HG02943 (cell line): ENCODE measurements around the gene C6orf120.

Experiments used
- ATAC-seq: cut with Tn5 transposase; IDR thresholded peaks from one replicate; pipeline ENCODE4 v1.9.1; 2021; ENCODE audit warnings: mild to moderate bottlenecking, low read depth, moderate library complexity; ENCODE audit not compliant: unreplicated experiment

C6orf120 gene

GRCh38 chr6:169723991-169724493 lies 22.1 kb downstream of the C6orf120 start:
- peak; percentile 34 for ATAC-seq

- peak; percentile 43 for ATAC-seq
These were observed 22.7 kb downstream of the C6orf120 start, which contains the start of gene PHF10 for GRCh38 chr6:169724494-169725124. TSS of gene PHF10 (minus strand) at chr6:169724500. CDS start at chr6:169723931, 569 bp downstream.

DNA sequence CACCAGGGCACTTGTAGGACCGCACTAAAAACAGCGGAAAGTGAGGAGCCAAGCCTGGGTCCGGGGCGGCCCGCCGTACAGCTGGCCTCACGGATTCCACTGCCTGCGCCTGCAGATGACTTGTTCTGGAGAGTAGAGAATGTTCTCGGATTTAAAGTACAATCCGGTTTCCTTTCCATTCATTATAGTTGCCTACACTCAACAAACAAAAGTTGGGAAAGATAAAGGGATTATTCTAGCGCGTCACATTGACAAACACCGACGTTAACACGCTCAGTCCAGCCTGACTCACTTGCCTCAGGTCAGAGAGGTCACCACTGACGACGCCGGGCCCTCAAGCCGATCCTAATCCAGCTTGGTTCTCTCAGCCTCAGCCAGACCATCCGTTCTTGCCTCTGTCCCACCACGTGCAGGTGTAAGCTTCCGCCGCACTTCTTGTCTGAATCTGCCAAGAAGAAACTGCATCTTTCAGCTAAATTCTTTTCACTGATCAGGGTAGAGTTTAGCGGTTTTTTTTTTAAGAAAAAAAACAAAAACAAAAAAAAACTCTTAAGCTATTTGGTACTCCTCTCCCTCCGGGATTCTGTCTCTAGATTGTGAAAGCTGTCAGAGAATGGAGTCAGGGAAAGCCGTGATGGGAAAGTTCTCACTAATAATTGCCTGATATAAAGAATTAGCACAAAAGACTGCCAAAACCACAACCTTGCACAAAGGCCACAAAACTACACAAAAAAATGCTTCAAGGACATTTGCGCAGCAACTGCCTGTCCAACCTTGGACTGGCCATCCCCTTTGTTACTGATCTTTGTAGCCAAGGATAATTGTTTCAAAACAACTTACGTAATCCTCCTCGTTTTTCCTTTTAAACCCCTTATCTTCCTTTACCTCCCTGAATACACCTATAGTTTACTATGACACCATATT lies 23.5 kb downstream of the C6orf120 start:
- peak; percentile 17 for ATAC-seq

GRCh38 chr6:169726049-169726400 lies 24.1 kb downstream of the C6orf120 start:
- ATAC-seq: no peak

- ATAC-seq: no peak
These were observed 25.0 kb downstream of the C6orf120 start for GRCh38 chr6:169726963-169727362.

GRCh38 chr6:169729961-169730360 lies 28.0 kb downstream of the C6orf120 start:
- ATAC-seq: no peak

DNA sequence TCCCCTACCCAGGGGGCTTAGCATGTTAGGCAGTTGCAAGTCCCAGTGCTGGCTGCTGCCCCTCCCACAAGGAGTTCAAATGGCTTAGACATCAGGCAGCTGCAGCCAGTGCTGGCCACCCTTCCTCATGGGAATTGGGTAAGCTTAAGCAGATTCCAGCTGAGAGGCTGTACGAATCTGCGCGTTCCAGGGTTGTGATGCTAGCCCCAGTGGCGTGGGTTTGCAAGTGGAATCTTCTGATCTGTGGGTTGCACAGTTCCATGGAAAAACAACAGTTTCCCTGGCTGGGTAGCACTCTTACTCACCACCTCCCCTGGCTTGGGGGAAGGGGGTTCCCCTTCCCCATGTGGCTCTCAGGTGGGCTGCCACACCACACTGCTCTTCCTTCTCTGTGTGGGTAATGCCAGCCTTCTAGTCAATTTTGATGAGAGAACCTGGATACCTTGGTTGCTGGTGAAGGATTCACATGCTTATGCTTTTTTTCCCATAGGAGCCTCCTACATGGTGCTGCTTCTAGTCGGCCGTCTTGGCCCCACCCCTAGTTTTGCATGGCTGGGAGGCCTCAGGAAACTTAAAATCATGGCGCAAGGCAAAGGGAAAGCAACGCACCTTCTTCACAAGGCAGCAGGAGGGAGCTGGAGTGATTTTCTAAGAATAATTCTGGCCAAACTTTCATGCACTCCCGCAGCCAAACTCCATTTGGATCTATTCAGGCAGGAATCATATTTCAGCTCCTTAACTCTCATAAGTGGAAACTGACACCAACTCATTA lies 36.5 kb downstream of the C6orf120 start:
- no peak for ATAC-seq

- ATAC-seq: no peak
These were observed 37.1 kb downstream of the C6orf120 start for GRCh38 chr6:169738976-169739529.

- ATAC-seq: no peak
These were observed 39.4 kb downstream of the C6orf120 start for GRCh38 chr6:169741344-169741743.

GRCh38 chr6:169745405-169745804 lies 43.5 kb downstream of the C6orf120 start:
- ATAC-seq: no peak

- no peak for ATAC-seq
These were observed 44.6 kb downstream of the C6orf120 start for GRCh38 chr6:169746556-169746955.

DNA sequence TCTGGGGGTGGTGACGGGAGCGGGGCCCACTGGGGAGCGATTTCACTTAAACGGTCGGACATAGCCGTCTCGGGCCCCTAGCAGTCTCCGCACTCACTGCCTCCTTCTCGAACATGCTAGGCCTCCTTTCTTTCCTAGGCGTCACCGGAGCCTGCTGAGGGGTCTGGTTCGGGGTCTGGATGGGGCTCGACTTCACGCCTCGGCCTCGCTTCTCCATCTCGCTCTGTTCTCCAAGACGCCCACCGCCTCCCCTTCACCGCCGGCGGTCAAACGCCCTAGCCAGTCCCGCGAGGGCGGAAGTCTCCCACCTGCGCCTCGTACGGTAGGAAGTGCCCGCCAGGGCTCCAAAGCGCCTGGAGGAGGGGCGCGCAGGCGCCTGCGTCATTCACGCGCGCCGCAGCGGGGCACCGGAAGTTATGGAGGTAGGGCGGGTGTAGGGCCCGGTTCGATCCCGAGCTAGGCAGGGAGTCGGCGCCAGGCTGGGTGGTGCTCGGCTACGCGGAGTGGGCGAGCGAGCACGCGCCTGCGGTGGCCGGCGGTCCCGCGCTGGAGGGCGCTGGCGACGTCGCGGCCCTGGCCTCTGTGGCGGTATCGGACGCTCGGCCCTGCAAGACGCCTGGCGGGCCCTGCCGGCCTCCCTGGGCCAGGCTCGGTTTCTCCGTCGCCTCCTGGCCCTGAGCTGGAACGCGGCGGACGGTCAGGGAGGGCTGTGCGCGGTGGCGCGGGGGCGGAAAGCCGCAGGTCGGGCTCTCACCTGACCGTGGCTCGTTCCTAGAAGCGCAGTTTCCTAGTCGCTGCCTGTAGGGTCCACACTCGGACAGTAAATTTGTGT lies 49.5 kb downstream of the C6orf120 start, which contains the start of the genes DYNLT2 and ERMARD:
TSS of gene DYNLT2 (minus strand) at position 331 of the 832 bp plus-strand sequence. CDS start at position 217, 114 bp downstream.
TSS of gene ERMARD (plus strand) at position 381 of the 832 bp plus-strand sequence. CDS start at position 417, 36 bp downstream.
- ATAC-seq: peak; percentile 91

DNA sequence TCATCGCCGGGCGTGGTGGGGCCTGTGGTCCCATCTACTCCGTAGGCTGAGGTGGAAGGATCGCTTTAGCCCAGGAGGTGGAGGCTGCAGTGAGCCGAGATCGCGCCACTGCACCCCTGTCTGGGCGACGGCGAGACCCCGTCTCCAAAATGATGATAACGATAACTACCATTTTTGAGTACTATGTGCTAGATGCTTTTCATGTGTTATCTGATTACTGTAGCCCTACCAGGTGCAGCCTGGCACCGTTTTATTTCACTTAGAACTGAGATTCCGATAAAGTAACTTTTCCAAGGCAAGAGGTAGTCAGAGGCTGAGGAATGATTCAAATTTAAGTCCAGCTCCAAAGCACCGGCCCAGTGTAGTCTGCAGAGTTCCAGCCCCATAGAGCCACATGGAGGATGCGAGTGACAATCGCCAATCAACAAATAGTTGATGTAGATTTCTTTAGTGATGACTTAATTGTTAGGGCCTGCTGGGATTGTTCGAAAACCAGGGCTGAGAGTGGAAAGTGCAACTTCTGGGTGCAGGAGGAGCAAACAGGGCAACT lies 50.2 kb downstream of the C6orf120 start:
- no peak for ATAC-seq
